ENCODE results near the gene CARM1.
A peak's percentile ranks its signal among the peaks of the same experiment; 100 is the strongest.
"Not testable (repeated sequence)": the region's sequence is repeated elsewhere in the genome, so short reads cannot be mapped to it uniquely, and the experiment has no call there.

The CARM1 gene

DNA sequence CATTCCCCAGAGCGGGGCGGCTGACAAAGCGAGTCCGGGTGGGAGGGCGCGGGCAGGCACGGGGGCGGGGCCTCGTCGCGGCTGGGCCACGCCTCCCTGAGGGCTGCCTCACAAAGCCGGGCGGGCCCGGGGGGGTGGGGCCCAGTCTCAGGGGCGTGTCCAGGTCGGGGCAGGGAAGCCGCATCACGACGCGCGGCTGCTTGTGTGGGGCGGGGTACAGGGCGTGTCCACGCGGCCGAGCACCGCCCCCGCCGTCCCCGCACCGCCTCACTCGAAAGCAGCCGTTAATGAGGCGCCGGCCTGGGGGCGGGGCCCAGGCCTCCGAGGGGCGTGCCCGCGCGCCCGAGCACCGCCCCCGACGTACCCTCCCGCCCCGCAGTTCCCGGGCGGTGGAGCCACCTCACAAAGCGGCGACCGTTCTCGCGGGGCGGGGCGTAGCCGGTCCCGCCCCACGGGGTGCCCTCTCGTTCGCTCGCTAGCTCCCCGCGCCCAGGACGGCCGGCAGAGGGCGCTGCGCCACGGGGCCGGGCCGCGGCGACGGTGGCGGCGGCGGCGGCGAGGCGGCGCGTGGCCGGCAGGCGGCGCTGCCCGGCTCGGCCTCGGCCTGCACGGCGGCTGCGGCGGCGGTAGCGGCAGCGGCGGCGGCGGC is at the start of gene CARM1:
Gene CARM1, plus strand, starts transcription at position 599 of the 649 bp plus-strand sequence. CDS start 150 bp downstream, outside the sequence.
- DNase-seq (ENCODE audit: low read depth, low spot score): peak; percentile 92

- DNase-seq (ENCODE audit: low read depth, low spot score): no peak
Observed at GRCh38 chr19:10823690-10824089, 47.7 kb upstream of the CARM1 start.

- DNase-seq (ENCODE audit: low read depth, low spot score): no peak
Observed at GRCh38 chr19:10826231-10826630, 45.1 kb upstream of the CARM1 start.

DNA sequence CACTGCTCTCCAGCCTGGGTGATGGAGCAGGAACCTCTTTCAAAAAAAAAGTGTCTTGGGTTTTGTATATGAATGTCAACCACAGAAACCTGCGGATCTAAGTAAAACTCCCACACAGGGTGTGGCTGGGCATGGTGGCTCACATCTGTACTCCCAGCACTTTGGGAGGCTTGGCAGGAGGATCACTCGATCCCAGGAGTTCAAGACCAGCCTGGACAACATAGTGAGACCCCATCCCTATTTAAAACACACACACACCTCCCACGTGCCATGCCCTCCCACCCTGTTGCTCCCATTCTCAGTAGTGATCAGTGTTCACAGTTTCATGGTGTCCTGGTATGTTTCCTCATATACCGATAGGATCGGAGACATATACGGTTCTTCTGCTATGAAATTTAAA is 44.5 kb upstream of the CARM1 start:
- DNase-seq (ENCODE audit: low read depth, low spot score): no peak

GRCh38 chr19:10828981-10829821 is 42.2 kb upstream of the CARM1 start:
- no peak for DNase-seq (ENCODE audit: low read depth, low spot score)

DNA sequence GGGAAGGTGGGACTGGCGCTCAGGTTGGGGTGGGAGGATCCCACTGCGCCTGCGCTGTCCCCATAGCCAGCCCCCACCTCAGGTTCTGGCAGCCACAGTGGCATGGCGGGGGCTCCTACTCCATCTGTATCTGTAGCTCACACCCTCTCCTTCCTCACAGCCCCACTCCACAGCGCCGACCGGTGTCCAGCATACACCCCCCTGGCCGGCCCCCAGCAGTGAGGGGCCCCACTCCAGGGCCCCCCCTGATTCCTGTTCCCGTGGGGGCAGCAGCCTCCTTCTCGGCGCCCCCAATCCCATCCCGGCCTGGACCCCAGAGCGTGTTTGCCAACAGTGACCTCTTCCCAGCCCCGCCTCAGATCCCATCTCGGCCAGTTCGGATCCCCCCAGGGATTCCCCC is 41.4 kb upstream of the CARM1 start:
- DNase-seq (ENCODE audit: low read depth, low spot score): no peak

DNA sequence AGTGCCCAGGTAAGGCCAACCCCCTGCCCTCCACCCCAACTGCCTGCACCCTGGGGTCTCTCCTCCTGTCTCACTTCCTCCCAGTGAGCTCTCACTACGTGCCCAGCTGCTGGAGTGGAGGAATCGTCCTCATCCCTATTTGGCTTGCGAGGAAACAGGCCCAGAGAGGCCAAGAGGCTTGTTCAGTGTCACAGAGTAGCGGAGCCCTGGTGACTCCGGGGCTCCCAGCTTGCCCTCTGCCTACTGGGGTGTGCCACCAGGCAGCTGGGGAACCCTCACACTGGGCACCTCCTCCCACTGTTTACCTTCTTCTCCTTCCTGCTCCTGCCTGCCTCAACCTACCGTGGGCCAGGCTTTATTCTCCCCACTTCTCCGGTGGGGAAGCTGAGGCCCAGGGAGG is 41.0 kb upstream of the CARM1 start:
- DNase-seq (ENCODE audit: low read depth, low spot score): no peak

GRCh38 chr19:10830931-10831779 is 40.2 kb upstream of the CARM1 start:
- DNase-seq (ENCODE audit: low read depth, low spot score): no peak

- no peak for DNase-seq (ENCODE audit: low read depth, low spot score)
Observed at GRCh38 chr19:10831987-10832938, 39.1 kb upstream of the CARM1 start.

- DNase-seq (ENCODE audit: low read depth, low spot score): no peak
Observed at GRCh38 chr19:10832939-10833296, 38.4 kb upstream of the CARM1 start.

DNA sequence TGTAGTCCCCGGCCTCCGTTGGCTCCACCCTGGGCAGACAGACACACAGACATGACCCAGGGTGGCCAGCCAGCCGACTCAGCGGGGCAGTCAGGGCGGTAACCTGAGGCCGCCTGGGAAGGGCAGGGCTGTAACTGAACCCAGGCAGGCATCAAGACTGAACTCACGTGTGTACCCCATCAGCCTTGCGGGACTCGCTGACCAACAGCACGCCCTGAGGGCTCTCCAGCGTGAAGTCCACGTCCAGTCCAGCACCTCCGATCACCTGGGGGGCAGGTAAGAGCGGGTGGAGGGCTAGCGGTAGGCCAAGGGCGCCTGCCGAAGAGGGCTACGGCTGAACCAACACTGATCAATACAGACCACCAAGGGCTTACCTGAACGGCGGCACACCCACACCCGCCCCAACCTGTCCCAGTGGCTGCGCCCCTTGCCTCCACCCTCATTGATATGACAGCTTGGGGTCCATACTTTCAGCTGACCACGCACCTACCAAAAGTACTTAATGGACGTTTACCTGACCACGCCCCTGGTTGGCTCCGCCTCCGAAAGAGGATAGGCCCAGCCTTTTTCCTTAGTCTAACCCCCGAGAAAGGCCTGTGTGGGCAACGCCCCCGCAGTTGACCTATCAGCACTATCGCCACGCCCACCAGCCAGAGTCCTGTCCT is 36.1 kb upstream of the CARM1 start:
- no peak for DNase-seq (ENCODE audit: low read depth, low spot score)

DNA sequence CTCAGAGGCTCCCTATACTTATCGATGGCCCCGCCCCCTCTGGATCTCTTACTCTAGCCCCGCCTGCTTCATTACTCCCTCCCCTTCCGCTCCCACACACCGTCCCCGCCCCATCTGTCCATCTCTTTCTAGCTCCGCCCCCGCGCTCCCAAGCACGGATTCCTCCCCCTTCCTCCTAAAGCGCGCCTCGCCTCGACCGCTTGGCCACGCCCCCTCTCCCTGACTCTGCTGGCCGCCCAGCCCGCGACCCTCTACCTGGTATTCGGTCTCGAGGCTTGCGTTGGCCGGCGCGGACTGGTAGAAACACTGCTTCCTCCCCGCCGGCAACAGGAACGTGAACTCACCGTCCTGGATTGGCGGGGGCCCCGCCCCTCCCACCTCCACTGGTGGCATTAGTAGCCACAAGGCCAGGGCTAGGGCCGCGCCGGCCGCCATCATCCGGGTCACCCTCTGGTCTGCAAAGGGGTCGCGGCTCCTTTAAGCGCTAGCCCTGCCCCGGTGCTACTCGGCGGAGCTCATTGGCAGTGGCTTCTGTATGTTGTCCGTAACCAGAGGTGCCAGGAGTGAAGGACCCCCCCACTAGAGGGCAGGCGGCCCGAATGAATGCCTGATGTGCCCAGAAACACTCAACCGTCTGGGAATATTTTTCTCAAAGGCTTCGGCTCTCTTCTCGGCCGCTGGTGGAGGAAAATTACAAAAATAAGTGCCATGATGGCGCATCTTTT is 35.4 kb upstream of the CARM1 start, which contains the start of gene TMED1:
Gene TMED1, minus strand, starts transcription at position 459 of the 725 bp plus-strand sequence. Its CDS starts 21 bp downstream, at position 438.
- peak; percentile 97 for DNase-seq (ENCODE audit: low read depth, low spot score)

- no peak for DNase-seq (ENCODE audit: low read depth, low spot score)
Observed at GRCh38 chr19:10836479-10837330, 34.6 kb upstream of the CARM1 start.

DNA sequence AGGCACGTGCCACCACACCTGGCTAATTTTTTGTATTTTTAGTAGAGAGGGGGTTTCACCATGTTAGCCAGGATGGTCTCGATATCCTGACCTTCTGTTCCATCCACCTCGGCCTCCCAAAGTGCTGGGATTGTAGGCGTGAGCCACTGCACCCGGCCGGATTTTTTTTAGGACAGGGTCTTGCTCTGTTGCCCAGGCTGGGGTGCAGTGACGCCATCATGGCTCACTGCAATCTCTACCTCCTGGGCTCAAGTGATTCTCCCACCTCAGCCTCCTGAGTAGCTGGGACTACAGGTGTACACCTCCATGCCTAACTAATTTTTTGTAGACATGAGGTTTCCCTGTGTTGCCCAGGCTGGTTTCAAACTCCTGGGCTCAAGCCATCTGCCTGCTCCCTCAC is 33.7 kb upstream of the CARM1 start:
- not testable (repeated sequence) for DNase-seq (ENCODE audit: low read depth, low spot score)

DNA sequence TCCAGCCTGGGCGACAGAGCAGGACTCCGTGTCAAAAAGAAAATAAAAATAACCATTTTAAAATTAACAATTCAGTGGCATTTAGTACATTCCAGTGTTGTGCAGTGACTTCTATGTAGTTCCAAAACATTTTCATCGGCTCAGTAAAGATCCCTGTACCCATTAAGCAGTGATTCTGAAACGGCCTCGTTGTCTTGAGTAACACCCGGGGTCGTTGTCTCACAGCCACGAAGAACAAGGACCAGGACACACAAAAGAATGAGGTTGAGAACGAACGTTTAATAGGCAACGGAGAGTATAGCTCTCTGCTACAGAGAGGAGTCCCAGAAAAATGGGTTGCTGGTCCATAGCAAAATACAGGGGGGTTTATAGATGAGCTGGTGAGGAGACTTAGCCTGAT is 33.0 kb upstream of the CARM1 start:
- no peak for DNase-seq (ENCODE audit: low read depth, low spot score)

GRCh38 chr19:10839114-10840050 is 32.0 kb upstream of the CARM1 start:
- DNase-seq (ENCODE audit: low read depth, low spot score): no peak

DNA sequence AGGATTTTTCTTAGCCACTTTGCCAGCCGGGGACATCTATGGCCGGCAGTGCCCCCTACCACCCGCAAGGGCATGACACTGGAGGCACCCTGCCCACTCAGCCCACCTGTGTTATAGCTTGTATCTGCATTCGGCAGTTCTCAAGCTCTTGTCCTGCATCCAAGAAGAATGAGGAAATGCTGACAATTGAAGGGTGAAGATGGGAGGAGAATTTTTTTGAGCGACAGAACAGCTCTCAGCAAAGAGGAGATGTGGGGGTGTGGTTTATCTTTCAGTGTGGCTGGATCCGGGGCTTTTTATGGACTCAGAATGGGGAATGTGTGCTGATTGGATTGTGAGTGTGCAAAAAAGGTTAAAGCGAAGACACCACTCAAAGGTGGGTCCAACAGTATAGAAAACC is 28.6 kb upstream of the CARM1 start:
- no peak for DNase-seq (ENCODE audit: low read depth, low spot score)
